ENCODE measurements around the gene FBXO42. TPM values are rescaled to one million over a fixed set of nuclear protein-coding genes. Genes with fewer than 3 reads are reported as not detected.

FBXO42 gene
- total RNA-seq, 2 donors from 2014 or later, result 17.6 to 20.0 TPM

DNA sequence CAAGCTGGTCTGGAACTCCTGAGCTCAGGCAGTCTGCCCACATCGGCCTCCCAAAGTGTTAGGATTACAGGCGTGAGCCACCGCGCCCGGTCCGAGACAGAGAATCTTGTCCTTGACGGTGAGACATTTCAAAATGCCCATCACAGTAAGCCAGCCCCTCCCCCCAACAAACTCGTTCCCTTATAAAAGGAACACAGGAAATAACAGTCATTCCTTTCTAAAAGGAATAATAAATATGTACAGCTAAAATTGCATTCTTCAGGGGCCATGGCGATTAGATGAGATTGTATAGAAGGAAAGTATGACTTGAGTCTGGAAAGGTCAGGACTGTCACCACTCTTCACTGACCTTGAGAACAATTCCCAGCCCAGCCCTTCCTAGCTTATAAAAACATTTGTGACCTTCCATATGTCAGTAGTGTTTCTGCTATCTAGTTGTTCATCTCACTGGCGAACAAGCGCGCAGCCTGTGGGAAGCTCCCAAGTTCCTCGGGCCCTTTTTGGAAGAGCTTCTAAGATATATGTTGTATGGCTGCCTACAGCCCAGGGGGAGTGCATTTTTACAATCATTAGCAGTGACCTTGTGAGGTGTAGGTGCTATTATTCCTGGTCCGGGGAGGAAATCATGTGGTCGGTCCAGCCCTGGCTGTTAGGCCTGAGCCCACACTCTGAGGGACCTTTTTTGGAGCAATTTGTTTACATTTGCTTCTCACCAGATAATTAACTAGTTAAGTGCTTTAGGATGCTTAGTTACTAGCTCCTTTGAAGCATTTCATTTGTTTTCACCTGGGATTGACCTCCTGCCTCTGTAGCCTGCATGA, 23.5 kb upstream of the FBXO42 start:
- H3K9ac ChIP-seq (ENCODE audit: extremely low read depth, low read length, poor library complexity, severe bottlenecking), result no peak overlapping the region
- H3K4me3 Mint-ChIP-seq, result peak overlapping the region; percentile 10
- 80 to 89% methylated on average over 6 to 15 of the region's 15 CpGs for WGBS, 2 experiments (ENCODE audit: insufficient coverage in 1 of 2, insufficient read length in 1 of 2)
- peak overlapping the region; percentile 60 for H3K27ac Mint-ChIP-seq
- DNase-seq, result no peak
- H3K27me3 Mint-ChIP-seq (ENCODE audit: insufficient read depth), result no peaks in the 10 kb centered on the region
- no peaks in the 10 kb centered on the region for H3K27me3 ChIP-seq (ENCODE audit: control insufficient read depth, insufficient read depth, low read length, poor library complexity, severe bottlenecking)
- H3K4me1 Mint-ChIP-seq, result peaks cover 31% of the 10 kb centered on the region
- no peak overlapping the region for H3K4me3 ChIP-seq (ENCODE audit: low read length)
- H3K27ac ChIP-seq (ENCODE audit: low read depth, low read length), result no peak overlapping the region
- peaks cover 19% of the 10 kb centered on the region for H3K36me3 Mint-ChIP-seq (ENCODE audit: low read depth)
- peaks cover 11% of the 10 kb centered on the region for H3K4me1 ChIP-seq (ENCODE audit: control insufficient read depth, insufficient read depth, low read length)
- peaks cover 4% of the 10 kb centered on the region for H3K36me3 ChIP-seq (ENCODE audit: control insufficient read depth, insufficient read depth, low read length)
- H3K9me3 ChIP-seq (ENCODE audit: control insufficient read depth, low read length), result no peaks in the 10 kb centered on the region
- no peaks in the 10 kb centered on the region for H3K9me3 Mint-ChIP-seq
- TF ChIP-seq, protein P1, sequence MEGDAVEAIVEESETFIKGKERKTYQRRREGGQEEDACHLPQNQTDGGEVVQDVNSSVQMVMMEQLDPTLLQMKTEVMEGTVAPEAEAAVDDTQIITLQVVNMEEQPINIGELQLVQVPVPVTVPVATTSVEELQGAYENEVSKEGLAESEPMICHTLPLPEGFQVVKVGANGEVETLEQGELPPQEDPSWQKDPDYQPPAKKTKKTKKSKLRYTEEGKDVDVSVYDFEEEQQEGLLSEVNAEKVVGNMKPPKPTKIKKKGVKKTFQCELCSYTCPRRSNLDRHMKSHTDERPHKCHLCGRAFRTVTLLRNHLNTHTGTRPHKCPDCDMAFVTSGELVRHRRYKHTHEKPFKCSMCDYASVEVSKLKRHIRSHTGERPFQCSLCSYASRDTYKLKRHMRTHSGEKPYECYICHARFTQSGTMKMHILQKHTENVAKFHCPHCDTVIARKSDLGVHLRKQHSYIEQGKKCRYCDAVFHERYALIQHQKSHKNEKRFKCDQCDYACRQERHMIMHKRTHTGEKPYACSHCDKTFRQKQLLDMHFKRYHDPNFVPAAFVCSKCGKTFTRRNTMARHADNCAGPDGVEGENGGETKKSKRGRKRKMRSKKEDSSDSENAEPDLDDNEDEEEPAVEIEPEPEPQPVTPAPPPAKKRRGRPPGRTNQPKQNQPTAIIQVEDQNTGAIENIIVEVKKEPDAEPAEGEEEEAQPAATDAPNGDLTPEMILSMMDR (conservative IDR thresholded peaks at IDR 0.05), result no peak

DNA sequence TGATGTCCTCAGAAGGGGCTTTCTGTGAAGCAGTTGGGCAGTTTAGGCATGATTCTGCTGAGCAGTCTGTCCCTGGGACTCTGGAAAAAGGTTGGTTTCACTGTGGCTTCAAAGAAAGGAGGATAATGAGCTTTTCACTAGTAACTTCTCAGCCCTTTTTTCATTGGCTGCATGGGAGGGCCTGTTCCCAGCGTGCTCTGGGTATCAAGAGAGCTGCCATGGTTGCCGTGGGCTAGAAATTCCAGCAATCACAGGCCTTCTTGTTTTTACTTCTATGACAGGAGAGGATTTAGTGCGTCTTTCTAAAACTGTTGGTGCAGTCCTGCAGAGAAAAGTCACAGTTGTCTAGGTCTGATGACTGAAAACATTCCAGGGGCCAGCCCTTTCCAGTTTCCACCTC, 22.0 kb upstream of the FBXO42 start:
- peaks cover 33% of the 10 kb centered on the region for H3K4me1 Mint-ChIP-seq
- H3K9ac ChIP-seq (ENCODE audit: extremely low read depth, low read length, poor library complexity, severe bottlenecking), result no peak overlapping the region
- no peak overlapping the region for H3K4me3 Mint-ChIP-seq
- no peak overlapping the region for H3K27ac ChIP-seq (ENCODE audit: low read depth, low read length)
- peaks cover 5% of the 10 kb centered on the region for H3K36me3 ChIP-seq (ENCODE audit: control insufficient read depth, insufficient read depth, low read length)
- H3K4me3 ChIP-seq (ENCODE audit: low read length), result no peak overlapping the region
- no peaks in the 10 kb centered on the region for H3K27me3 Mint-ChIP-seq (ENCODE audit: insufficient read depth)
- peaks cover 20% of the 10 kb centered on the region for H3K36me3 Mint-ChIP-seq (ENCODE audit: low read depth)
- no peaks in the 10 kb centered on the region for H3K9me3 Mint-ChIP-seq
- H3K27me3 ChIP-seq (ENCODE audit: control insufficient read depth, insufficient read depth, low read length, poor library complexity, severe bottlenecking), result no peaks in the 10 kb centered on the region
- H3K9me3 ChIP-seq (ENCODE audit: control insufficient read depth, low read length), result no peaks in the 10 kb centered on the region
- WGBS, 2 experiments (ENCODE audit: insufficient coverage in 1 of 2, insufficient read length in 1 of 2), result 80 to 96% methylated on average over 1 to 3 of the region's 3 CpGs
- peak overlapping the region; percentile 52 for H3K27ac Mint-ChIP-seq
- TF ChIP-seq, protein P1 (conservative IDR thresholded peaks at IDR 0.05), result no peak
- no peak for DNase-seq
- peaks cover 11% of the 10 kb centered on the region for H3K4me1 ChIP-seq (ENCODE audit: control insufficient read depth, insufficient read depth, low read length)

DNA sequence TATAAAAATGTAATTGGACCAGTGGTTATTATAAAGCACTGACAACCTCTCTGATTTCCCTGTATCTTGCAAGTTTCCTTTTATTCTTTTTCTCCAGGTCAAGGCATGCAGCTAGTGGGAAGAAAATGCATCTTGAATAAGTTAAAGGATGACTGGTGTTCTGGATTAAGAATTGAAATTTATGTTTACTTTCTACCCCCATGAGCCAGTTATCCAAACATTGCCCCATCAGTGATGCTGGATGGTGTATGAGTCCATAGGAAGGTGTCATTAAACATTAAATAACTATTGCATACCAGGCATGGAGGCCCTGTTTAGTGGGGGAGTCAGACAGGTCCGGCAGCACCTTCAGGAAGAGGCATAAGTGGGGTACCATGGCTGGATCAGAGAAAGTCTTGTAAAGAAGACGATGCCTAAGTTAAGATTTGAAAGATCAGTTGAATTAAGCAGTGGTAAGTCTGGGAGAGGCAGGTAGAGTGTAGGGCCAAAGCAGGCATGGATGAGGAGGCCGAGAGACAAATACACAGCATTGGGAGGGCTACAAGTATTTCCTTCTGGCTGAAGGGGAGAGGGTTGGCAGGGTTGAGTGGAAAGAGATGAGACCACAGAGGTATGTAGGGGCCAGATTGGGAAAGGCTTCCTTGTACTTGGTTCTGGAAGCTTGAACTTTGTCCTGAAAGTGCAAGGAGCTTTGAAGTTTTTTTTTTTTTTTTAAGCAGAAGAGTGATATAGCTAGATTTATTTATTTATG, 20.4 kb upstream of the FBXO42 start:
- peaks cover 19% of the 10 kb centered on the region for H3K4me1 ChIP-seq (ENCODE audit: control insufficient read depth, insufficient read depth, low read length)
- H3K9ac ChIP-seq (ENCODE audit: extremely low read depth, low read length, poor library complexity, severe bottlenecking), result no peak overlapping the region
- H3K36me3 ChIP-seq (ENCODE audit: control insufficient read depth, insufficient read depth, low read length), result peaks cover 5% of the 10 kb centered on the region
- Mint-ChIP-seq H3K27ac (no peak overlapping the region), H3K9me3 (no peaks in the 10 kb centered on the region), H3K36me3 (ENCODE audit: low read depth) (peaks cover 20% of the 10 kb centered on the region), H3K27me3 (ENCODE audit: insufficient read depth) (no peaks in the 10 kb centered on the region), H3K4me3 (no peak overlapping the region), H3K4me1 (peaks cover 44% of the 10 kb centered on the region)
- H3K27ac ChIP-seq (ENCODE audit: low read depth, low read length), result no peak overlapping the region
- no peaks in the 10 kb centered on the region for H3K9me3 ChIP-seq (ENCODE audit: control insufficient read depth, low read length)
- no peak for DNase-seq
- H3K27me3 ChIP-seq (ENCODE audit: control insufficient read depth, insufficient read depth, low read length, poor library complexity, severe bottlenecking), result no peaks in the 10 kb centered on the region
- 94 to 95% methylated on average over 3 of the region's 3 CpGs for WGBS, 2 experiments (ENCODE audit: insufficient coverage in 1 of 2, insufficient read length in 1 of 2)
- TF ChIP-seq, protein P1 (conservative IDR thresholded peaks at IDR 0.05), result no peak
- H3K4me3 ChIP-seq (ENCODE audit: low read length), result no peak overlapping the region
